HG03060 (cell line): ENCODE measurements around the gene KRTAP10-5.
"Not testable (repeated sequence)": the region's sequence is repeated elsewhere in the genome, so short reads cannot be mapped to it uniquely, and the experiment has no call there.

Experiments
- ATAC-seq: cut with Tn5 transposase; IDR thresholded peaks from one replicate; pipeline ENCODE4 v1.9.1; 2021; ENCODE audit warnings: low read depth, moderate number of reproducible peaks; ENCODE audit not compliant: unreplicated experiment

The KRTAP10-5 gene

GRCh38 chr21:44572959-44573583, 7.3 kb downstream of the KRTAP10-5 start:
- ATAC-seq: no peak

DNA sequence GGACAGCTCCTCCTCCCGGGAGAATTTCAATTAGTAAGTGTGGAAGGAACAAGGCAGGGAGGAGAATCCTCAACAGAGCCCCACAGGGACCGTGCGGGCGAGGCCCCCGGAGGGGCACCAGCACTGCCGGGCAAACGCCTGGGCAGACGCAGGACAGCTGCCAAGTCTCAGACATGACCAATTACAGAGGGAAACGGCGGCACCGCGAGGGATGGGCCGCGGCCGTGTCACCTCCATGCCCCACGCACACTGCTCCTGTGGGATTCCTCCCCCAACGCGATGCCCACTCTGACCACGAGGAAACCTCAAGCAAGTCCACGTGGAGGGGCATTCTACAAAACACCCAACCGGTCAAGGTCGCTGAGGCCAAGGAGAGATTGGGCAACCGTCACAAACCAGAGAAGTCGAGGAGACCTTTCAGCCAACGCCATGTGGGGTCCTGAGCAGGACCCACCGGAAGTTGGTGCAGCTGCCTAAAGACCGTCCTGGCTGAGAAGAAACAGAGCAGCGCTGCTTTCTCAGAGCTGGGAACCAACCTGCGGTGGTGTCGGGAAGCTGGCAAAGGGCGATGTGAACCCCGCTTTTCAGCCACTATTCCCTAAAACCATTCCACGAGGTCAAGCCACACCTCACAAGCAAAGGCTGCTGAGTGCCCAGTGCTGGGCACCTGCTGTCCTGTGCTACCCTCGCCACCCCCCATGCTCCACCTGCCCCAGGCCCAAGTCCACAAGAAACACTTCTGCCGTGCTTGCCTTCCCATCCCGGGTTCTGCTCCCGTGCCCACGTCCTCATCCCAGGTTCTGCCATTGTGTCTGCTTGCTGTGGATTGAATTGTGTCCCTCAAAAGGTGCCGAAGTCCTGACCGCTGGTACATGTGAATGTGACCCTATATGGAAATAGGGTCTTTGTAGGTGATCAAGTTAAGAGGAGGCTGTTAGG, 8.3 kb downstream of the KRTAP10-5 start:
- ATAC-seq: no peak

GRCh38 chr21:44571296-44571695, 9.1 kb downstream of the KRTAP10-5 start:
- no peak for ATAC-seq

DNA sequence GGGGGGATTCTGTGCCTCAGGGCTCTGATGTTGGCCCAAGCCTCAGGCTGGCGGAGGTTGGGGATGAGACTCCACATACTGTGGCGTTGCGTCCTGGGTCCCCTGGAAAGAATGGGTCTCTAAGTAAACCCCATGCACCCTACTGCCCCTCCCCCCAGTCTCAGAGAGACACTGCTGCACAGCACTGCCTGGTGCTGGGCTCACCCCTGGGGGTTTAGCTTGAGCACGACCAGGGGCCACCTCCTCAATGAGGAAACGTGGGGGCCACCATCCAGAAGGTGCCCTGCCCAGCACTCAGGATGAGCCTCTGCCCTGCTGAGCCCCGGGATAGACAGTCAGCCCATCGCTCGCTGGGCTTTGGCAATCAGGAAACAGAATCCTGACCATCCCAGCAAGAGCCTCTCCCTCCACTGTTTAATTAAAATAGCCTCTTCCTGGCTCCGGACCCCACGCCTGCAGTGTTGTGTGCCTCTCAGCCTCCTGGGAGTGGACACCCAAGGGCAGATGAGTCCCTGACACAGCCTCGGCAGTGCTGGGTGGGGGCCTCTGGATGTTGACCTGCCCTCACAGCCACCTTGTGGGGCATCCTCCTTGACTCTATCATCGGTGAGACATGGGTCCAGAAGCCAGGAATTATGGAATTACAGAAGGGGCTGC, 10.4 kb downstream of the KRTAP10-5 start:
- no peak for ATAC-seq

- ATAC-seq: no peak
These were observed 11.5 kb downstream of the KRTAP10-5 start for GRCh38 chr21:44568667-44569556.

GRCh38 chr21:44568261-44568660, 12.1 kb downstream of the KRTAP10-5 start:
- no peak for ATAC-seq

GRCh38 chr21:44567481-44568171, 12.8 kb downstream of the KRTAP10-5 start:
- no peak for ATAC-seq

DNA sequence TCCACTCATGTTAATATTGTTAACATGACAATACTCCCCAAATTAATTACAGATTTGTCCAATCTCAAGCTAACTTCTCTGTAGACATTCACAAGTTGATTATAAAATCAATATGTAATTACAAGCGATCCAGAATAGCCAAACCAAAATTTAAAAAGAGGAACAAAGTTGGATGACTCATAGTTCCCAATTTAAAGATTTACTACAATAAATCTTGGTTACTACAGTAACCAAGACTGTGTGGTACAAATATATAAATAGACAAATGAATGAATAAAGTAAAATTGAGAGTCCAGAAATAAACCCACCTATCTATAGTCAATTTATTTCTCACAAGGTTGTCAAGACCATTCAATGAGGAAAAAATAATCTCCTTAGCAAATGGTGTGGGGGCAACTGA, 14.0 kb downstream of the KRTAP10-5 start:
- ATAC-seq: no peak

- no peak for ATAC-seq
These were observed 15.4 kb downstream of the KRTAP10-5 start for GRCh38 chr21:44564886-44565598.

DNA sequence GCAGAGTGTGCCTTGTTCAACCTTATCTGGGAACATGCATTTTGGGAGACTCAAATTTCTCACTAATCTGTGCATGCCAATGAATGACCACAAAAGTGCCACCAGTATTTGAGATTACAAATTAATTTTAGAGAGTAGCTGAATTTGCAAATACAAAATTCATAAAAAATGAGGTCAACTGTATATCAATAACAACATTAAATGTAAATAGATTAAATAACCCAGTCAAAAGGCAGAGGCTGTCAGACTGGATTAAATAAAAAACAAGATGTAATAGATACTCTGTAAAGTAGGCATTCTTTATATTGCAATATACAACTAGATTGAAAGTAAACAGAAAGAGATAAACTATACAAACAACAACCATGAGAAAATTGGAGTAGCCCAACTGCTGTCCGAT, 16.3 kb downstream of the KRTAP10-5 start:
- ATAC-seq: no peak

GRCh38 chr21:44558695-44559094, 21.7 kb downstream of the KRTAP10-5 start, which contains the start of gene KRTAP10-3:
KRTAP10-3 (minus strand) TSS chr21:44558795; CDS start chr21:44558715, 80 bp downstream.
- ATAC-seq: no peak

DNA sequence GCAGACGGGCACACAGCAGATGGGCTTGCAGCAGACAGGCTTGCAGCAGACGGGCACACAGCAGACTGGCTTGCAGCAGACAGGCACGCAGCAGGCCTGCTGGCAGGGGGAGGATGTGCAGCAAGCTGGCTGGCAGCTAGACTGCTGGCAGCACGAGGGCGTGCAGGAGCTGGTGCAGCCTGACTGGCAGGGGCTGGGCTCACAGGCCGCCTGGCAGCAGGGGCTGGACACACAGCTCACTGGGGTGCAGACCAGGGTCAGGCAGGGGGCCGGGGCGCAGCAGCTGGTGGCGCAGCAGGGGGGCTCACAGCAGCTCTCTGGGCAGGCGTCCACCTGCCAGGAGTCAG, 22.1 kb downstream of the KRTAP10-5 start:
- not testable (repeated sequence) for ATAC-seq

GRCh38 chr21:44557491-44558328, 22.7 kb downstream of the KRTAP10-5 start:
- no peak for ATAC-seq

GRCh38 chr21:44556879-44557278, 23.5 kb downstream of the KRTAP10-5 start:
- no peak for ATAC-seq

DNA sequence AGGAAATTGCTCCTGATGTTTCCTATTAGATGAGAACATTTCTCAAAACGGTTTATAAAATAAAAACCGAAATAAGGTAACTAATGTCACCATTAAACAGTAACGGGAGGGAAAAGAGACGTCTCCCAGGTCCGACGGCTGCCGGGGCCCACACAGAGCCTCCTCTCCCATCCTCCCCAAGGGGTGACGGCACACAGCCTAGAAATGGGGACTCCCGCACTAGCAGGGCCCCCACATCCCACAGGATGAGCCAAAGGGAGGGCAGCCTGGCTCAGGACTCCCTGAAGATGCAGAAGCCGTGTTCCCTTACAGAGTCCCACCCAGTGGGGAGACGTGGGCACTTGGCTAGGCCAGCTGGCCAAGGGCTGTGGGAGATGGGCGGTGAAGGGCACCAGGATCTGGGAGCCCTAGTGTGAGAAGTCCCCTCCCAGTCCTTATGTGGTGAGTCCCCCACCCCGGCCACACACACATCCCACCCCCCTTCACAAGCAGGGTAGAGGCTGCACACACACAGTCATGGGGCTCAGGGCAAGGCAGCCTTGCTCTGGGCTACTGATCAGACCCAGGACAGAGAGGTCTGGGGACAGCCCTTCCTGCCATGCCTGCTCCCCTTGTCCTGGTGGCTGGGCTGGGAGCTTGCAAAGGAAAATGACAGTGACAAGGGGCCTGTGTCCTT, 25.1 kb downstream of the KRTAP10-5 start:
- no peak for ATAC-seq

DNA sequence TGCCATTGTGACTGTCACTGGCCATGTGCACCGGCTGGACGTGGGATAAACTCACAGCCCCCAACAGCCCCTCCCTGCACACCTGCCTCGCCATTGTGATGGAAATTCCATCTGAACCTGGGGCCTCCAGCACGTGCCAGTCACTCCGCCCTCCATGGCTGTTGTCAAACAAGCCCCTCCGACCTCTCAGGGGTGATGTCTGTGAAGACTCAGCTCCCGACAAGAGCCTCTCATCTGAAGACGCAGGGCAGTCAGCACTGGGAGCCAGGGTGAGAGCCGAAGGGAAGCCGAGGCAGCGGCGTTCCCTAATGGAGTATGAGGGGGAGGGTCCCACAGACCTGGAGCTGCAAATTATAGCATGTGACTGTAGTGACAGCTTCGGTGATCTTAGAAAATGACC, 27.7 kb downstream of the KRTAP10-5 start:
- no peak for ATAC-seq

- ATAC-seq: no peak
These were observed 28.3 kb downstream of the KRTAP10-5 start for GRCh38 chr21:44552136-44552535.
